ENCODE data around the gene LEF1.

LEF1 gene

DNA sequence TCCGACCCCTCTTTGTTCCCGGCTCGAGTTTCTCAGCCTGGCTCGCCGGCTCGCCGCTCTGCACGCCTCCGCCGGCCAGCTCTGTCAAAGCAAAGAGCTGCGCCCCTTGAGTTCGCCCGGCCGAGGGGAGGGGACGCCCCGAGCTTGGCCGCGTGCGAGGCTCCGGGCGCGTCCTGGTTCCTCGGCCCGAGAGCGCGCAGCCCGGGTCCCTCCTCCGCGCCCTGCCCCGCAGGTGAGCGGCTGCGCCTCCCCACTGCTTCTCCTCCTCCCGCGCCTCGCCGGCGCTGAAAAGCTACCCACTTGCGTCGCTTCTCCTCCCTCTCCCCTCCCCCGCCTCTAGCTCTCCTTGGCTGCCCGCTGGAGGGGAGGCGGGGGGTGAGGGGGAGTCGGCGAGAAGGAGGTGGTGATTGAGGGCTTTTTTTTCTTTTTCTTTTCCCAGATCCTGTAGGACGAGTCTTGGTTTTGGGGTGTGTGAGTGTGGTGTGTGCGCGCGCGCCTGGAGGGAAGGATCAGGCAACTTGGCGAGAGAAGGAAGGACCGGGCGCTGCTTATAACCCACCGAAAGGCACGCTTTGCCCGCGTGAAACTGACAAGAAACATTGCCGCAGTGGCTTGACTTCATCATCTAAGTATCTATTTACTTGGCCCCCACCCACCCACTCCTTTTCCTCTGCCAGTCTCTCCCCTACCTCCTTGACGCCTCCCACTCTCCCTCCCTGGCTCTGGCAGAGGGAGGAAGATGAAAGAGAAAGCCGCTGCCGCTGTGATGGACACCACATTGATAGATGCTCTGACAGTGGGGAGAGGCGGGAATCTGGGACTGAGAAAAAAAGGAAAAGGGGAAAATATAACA, at the start of gene LEF1:
Gene LEF1 (minus strand): TSS at position 262 of the 853 bp plus-strand sequence. CDS start 1,165 bp downstream, outside the sequence.
- peak; percentile 58 for DNase-seq

- no peak for DNase-seq
Measured at GRCh38 chr4:108216510-108216909, 47.8 kb upstream of the LEF1 start.

DNA sequence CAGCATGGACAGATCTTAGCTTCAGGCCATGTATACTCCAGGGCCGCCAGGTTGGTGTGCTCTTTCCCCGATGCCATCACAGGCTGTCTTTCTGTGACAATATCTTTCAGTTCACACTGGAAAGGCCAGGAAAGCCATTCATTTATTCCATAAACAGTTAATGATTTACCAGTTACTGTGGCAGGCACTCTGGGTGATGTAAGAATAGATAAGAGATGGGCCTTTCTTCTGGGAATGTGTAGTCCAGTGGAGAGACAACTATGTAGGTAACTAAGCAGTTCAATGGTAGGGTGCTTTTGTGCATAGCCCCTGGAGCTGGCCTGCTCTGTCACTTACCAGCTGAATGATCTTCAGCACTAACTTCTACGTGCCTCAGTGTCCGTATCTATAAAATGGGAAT, 46.3 kb upstream of the LEF1 start:
- DNase-seq: no peak

DNA sequence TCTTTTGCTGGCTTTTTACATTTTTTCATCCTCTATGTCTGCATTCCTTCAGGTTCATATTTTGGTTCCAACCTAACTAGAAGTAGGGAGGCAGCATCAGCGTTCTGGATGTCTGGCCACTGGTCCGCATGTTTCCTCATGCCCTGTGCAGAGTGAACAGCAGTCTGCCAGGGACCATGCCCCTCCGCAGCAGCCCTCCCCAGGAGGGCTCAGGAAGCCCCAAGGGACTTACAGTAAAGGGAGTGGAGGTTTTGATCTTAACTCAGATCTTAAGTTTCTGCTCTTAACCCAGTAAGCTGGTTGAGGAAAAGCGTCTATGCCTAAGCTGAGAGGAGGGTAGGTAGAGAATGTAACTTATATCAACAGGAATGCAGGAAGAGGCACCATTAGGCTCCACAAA, 45.0 kb upstream of the LEF1 start:
- DNase-seq: no peak

DNA sequence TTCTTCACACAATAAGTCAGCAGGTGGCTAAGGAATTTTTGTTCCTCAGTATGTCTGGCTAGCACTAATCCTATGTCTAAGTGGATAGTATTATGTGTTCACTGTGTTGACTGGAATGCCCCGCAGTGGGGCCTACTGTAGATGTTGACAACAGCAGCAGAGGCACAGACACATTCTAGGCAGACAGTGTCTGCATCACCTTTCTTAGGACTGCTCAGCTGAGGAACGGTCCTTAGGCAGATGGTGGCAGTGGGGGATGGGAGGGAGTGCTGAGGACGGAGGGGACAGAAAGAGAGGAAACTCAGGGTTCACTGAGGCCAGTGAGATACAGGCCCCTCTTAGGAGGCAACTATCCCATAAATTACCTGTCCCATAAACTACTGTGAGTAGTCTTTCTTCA, 44.6 kb upstream of the LEF1 start:
- no peak for DNase-seq

GRCh38 chr4:108210989-108211835, 42.5 kb upstream of the LEF1 start:
- no peak for DNase-seq

GRCh38 chr4:108209489-108209888, 40.8 kb upstream of the LEF1 start:
- no peak for DNase-seq

- no peak for DNase-seq
Measured at GRCh38 chr4:108205859-108206258, 37.1 kb upstream of the LEF1 start.

DNA sequence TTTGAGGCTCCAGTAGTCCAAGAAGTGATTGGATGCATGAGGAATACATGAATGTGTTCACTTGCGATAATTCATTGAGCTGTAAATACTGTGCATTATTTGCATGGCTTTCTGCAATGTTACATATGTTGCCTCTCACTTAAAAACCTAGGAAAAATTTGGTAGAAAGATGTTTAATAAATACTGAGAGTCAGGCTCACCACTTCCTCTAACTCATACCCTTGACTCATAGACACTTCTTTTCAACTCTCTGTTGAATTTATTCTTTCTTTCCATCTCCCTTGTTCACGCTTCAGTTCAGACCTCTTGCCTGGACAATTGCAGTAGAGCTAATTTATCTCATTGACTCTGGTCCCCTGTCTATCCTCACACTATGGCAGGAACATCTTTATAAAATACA, 35.8 kb upstream of the LEF1 start:
- DNase-seq: no peak

- DNase-seq: no peak
Measured at GRCh38 chr4:108203377-108203776, 34.6 kb upstream of the LEF1 start.

DNA sequence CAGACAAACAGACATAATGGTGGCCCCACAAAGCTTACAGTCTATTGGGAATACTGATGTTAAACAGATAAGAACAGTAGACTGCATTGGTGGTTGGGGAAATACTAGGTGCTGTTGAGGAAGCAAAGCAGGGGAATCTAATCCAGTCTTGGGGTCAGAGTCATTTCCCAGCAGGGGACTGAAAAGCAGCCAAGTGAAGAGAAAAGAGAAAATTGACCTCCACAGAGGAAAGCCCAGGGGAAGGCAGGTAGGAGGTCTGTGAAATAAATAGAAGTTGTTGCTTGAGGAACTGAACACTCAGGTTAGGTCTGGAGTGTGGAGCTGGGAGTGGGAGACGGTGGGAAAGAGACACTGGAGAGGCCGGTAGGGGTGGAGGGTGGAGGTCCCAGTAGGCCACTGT, 33.0 kb upstream of the LEF1 start:
- no peak for DNase-seq

DNA sequence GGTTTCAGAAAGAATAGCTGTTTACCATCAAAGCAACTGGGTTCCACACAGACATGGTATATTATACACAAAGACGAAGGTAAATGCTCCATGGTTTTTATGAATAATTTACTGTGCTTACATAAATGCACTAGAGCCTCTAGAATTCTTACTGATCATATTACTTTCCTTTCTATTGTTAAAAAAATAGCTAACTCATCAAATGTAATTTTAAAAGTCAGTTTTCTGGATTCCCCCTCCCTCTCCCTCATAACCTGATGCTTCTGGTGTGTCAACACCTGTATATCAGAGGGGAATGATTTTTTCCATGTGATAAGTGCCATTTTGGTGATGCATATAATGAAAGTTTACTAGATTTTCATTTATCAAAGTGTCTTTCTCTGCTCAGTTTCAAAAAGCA, 31.1 kb upstream of the LEF1 start:
- DNase-seq: no peak

- DNase-seq: no peak
Measured at GRCh38 chr4:108193886-108194672, 25.3 kb upstream of the LEF1 start.

GRCh38 chr4:108192935-108193334, 24.2 kb upstream of the LEF1 start:
- DNase-seq: no peak

DNA sequence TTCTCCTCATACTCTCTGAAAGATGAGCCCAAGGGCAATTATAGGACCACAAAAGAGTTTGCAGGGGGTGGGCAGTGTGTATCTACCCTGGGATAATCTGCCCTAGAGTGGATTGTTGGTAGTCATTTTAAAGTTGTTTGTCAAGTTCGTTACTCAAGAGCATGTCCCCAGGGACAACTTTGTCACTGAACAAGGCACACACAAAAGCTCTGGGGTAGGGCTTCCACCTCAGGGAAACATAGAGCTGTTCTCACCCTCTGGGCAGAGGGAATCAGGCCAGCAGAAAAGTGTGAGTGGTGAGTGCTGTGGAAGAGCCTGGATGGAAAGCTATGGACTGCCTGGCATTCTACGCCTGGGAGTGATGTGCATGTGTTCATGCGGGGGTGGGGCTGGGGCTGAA, 23.3 kb upstream of the LEF1 start:
- DNase-seq: no peak

DNA sequence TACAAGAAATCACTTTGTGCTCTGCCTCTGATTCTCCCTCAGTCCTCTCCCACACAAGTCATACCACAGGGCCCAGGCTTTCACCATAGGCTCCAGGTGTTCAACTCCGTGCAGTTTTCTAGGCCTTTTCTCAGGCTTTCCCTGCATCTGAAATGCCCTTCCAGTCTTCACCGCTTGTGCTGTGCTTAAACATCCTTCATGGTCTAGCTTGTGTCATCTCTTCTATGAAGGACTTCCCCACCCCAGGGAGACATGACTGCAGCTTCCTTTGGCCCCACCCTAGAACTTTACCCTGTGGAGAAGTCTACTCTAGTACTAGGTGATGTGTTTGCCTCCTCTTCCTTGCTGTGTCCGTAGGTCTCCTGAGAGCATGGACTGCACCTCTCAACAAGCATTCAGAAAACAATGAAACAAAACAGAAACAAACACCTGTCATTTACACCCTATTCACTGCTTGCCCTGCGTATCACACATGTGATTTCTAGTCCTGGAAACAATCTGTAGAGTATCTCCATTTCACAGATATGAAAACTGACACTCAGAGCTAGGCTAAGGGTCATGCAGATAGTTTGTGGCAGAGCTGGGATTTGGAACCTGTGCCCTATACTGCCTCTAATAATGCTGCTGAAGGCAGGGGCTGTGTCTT, 22.7 kb upstream of the LEF1 start:
- DNase-seq: no peak

GRCh38 chr4:108188770-108189169, 20.0 kb upstream of the LEF1 start:
- DNase-seq: no peak

GRCh38 chr4:108185252-108185651, 16.5 kb upstream of the LEF1 start:
- no peak for DNase-seq

DNA sequence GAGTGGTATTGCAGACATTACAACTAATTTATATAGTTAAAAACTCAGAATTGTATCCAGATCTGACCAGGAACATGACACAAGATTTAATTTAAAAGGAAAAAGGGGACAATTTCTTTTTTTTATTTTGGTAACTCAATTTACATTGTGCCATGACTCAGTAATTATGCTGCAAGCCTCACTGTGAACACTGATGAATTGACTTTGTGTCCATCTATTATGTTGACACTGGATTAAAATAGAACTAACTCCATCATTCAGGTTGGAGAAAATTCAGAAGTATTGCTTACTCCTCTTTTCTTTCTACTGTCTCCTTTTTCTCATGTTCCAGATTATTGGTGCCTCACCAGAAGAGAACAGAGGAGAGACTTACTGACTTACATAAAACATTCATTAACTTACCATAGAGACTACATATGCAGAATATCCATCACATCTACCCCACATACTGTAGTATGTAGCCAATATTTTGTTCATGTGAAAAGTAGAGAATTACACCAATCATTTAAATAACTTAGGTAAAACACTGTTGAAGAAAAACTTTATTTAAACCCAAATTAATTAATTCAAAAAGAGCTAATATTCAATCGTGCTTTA, 15.8 kb upstream of the LEF1 start:
- DNase-seq: no peak

DNA sequence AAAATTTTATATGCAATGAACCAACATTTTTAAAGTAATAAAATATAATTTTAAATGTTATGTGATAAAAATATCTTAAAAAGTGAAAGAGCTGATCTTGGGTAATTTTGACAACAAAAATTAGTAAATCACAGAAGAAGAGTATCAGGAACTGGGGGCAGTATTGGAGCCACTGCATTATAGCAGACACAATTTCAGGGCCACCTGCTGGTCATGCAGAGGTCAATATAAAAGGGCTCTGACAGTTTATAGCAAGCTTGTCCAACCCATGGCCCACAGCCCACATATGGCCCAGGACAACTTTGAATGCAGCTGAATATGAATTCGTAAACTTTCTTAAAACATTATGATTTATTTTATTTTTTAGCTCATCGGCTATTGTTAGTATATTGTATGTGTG, 13.0 kb upstream of the LEF1 start:
- peak; percentile 38 for DNase-seq

GRCh38 chr4:108180513-108180912, 11.8 kb upstream of the LEF1 start:
- DNase-seq: no peak

- DNase-seq: no peak
Measured at GRCh38 chr4:108175966-108176365, 7.2 kb upstream of the LEF1 start.

Measured in hematopoietic multipotent progenitor cell treated with erythropoietin and hydrocortisone succinate and interleukin-3 and kit ligand, for 6 days (in vitro differentiated cells).